Measurements from ENCODE around the gene FBXO24.

The FBXO24 gene

DNA sequence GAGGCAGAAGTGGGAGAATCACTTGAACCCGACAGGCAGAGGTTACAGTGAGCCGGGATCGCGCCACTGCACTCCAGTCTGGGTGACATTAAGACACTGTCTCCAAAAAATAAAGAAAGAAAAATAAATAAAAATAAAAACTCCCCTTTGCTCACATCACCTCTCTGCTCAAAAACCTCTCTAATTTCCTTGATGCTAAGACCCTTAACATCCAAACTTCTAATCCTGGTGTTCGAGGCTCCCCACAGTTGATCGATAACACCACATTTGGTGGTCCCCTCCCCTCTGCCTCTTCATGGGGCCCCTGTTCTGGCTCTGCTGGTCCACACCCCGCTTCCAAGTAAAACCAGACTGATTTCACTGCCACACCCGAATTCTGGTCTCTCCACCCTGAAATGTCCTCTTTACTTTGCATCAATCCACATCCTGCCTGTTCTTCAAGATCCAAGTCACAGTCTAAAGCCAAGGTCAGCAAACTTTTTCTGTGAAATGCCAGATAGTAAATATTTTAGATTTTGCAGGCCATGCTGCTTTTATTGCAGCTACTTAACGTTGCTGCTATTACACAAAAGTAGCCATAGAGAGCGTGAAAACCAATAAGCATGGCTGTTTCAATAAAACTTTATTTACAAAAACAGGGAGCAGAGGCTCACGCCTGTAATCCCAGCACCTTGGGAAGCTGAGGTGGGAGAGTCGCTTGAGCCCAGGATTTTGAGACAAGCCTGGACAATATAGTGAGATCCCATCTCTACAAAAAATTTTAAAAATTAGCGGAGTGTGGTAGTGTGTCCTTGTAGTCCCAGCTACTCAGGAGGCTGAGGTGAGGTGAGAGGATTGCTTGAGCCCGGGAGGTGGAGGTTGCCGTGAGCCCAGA lies 38.1 kb downstream of the FBXO24 start:
- no peak for DNase-seq

DNA sequence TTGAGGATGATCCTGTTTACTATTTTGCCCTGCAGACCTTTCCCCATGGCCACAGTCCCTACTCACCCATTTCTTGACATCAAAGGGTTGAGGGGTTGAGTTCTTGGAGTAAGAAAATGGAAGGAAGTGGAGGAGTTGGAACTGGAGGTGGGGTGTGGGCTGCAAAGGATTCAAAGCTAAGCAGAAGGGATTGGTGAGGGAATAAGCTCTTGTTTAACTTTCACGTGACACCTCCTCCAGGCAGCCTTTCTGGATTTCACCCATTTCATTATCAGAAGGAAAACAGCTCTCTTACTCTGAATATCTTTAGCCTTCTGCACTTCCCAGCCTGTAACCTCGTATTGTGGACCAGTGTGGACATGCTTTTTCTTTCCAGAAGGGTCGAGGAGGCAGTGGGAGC lies 39.9 kb downstream of the FBXO24 start:
- DNase-seq: no peak

GRCh38 chr7:100626530-100627237 lies 40.6 kb downstream of the FBXO24 start:
- DNase-seq: peak; percentile 85

GRCh38 chr7:100627238-100627549 lies 41.1 kb downstream of the FBXO24 start:
- no peak for DNase-seq

GRCh38 chr7:100629117-100629716 lies 43.1 kb downstream of the FBXO24 start:
- DNase-seq: no peak

DNA sequence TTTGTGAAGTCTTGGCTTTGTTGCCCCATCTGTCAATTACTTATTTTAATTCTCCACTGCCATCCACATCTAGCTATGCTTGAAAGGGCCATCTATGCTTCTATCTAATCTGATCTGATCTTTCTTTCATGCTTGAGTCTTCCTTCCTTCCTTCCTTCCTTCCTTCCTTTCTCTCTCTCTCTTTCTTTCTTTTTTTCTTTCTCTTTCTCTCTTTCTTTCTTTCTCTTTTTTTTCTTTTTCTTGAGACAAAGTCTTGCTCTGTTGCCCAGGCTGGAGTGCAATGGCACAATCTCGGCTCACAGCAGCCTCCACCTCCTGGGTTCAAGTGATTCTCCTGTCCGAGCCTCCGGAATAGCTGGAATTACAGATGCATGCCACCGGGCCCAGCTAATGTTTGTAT lies 43.9 kb downstream of the FBXO24 start:
- DNase-seq: no peak

GRCh38 chr7:100632951-100633717 lies 47.0 kb downstream of the FBXO24 start:
- DNase-seq: peak; percentile 32

- no peak for DNase-seq
Measured at GRCh38 chr7:100639995-100640516, 53.9 kb downstream of the FBXO24 start.

GRCh38 chr7:100640517-100641440 lies 54.7 kb downstream of the FBXO24 start:
- no peak for DNase-seq

DNA sequence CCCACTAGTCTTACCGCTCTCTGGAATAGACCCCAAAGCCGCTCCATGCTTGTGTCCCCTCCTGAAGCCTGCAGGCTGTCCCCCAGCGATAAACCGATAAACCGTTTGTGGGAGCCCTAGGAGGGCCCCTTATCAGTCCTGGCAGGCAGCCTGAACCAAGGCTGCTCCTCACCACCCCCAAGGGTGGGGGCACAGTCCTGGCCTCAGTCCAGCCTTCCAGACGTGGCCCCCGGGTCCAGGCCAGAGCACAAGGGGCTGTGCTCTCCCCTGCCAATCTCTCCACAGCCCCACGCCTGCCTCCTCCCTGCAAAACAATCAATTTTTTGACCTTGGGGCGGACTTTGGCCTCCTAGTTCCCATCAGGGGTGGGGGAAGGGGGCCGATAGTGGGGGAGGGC lies 55.3 kb downstream of the FBXO24 start, which contains the start of gene TFR2:
TFR2 (minus strand) TSS at position 90 of the 397 bp plus-strand sequence; CDS start at position 47, 43 bp downstream.
- no peak for DNase-seq

DNA sequence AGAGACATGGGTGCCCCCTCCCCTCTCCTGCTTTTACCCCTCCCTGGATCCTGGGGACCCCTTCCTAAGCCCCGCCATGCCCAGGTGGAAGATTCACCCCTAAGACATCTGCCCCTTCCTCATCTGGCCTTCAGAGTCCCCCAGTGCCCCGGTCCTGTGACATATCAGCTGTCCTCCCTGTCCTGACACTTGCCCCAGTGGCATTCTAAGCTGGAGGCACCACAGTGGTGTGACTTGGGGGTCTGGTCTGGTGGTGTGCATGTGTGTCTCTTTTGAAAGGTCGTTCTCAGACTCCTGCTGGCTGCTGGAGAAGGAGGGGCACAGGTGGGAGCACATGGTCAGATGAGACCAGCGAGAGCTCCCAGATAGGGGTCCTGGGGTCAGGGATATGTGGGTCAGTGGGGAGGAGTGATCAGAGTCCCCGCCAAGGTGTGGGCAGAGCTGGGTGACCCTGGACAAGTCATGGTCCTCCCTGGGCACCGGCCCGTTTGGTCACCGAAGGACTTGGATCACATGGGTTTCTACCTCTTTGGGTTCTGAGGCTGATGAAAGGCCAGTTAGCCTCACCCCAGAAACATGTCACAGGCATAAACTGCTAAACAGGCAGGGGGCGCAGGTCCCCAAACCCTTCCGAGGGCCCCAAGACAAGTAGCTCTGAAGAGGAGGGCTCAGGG lies 55.9 kb downstream of the FBXO24 start:
- no peak for DNase-seq

DNA sequence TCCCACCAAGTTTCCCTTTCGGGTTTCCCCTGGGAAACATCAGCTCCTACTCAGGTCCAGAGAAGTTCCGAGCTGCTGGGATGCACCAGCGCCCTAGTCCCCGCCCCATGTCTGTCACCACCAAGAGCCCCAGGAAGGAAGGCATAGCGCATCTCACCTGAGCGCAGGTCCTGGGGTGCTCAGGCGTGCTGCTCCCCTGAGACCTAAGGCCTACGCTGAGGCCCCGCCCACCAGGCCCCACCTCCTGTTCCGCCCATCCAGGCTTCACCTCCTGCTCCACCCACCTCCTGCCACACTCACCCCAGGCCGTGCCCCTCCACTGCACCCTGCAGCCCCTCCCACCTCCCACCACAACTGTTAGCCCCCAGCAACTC lies 56.4 kb downstream of the FBXO24 start:
- DNase-seq: no peak

- DNase-seq: no peak
Measured at GRCh38 chr7:100649826-100650565, 63.9 kb downstream of the FBXO24 start.

Measured in fibroblast of skin of abdomen (primary cell).